ENCODE results near the gene AEBP2. TPM values are rescaled to one million over a fixed set of nuclear protein-coding genes. Genes with fewer than 3 reads are reported as not detected.

The AEBP2 gene
- total RNA-seq, 1 donor from 2014 or later, result 8.9 TPM

DNA sequence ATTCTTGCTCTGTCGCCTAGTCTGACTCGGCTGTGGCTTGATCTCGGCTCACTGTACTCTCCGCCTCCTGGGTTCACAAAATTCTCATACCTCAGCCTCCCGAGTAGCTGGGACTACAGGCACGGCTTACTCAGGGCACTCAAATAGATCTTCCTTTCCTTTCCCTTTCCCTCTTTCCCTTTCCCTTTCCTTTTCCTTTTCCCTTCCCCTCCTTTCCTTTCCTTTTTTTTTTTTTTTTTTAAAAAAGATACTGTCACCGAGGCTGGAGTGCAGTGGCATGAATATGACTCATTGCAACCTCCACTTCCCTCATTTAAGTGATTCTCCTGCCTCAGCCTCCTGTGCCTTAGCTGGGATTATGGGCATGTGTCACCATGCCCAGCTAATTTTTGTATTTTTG lies 86.0 kb downstream of the AEBP2 start:
- DNase-seq (ENCODE audit: low read depth), result no peak
- H3K4me3 ChIP-seq (ENCODE audit: low read depth, low read length), result no peak overlapping the region
- TF ChIP-seq, protein P1, sequence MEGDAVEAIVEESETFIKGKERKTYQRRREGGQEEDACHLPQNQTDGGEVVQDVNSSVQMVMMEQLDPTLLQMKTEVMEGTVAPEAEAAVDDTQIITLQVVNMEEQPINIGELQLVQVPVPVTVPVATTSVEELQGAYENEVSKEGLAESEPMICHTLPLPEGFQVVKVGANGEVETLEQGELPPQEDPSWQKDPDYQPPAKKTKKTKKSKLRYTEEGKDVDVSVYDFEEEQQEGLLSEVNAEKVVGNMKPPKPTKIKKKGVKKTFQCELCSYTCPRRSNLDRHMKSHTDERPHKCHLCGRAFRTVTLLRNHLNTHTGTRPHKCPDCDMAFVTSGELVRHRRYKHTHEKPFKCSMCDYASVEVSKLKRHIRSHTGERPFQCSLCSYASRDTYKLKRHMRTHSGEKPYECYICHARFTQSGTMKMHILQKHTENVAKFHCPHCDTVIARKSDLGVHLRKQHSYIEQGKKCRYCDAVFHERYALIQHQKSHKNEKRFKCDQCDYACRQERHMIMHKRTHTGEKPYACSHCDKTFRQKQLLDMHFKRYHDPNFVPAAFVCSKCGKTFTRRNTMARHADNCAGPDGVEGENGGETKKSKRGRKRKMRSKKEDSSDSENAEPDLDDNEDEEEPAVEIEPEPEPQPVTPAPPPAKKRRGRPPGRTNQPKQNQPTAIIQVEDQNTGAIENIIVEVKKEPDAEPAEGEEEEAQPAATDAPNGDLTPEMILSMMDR (conservative IDR thresholded peaks at IDR 0.05; ENCODE audit: low read depth, low read length), result no peak

DNA sequence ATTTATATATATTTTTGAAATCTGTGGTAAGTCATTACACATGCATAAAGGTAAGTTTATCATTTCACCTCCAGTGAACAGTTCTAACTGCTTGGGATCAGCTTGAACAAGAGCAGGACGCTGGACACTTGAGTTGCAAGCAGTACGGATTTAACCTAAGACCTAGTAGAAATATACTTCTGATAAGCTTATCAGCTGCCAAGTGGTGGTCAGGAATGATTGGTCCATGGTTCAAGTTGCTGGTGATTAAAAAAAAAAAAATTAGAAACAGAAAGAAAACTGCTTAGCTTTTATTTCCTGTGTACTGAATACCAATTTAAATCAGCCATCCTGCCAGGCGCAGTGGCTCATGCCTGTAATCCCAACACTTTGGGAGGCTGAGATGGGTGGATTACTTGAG lies 88.6 kb downstream of the AEBP2 start:
- H3K4me3 ChIP-seq (ENCODE audit: low read depth, low read length), result no peak overlapping the region
- no peak for DNase-seq (ENCODE audit: low read depth)
- TF ChIP-seq, protein P1 (conservative IDR thresholded peaks at IDR 0.05; ENCODE audit: low read depth, low read length), result no peak

DNA sequence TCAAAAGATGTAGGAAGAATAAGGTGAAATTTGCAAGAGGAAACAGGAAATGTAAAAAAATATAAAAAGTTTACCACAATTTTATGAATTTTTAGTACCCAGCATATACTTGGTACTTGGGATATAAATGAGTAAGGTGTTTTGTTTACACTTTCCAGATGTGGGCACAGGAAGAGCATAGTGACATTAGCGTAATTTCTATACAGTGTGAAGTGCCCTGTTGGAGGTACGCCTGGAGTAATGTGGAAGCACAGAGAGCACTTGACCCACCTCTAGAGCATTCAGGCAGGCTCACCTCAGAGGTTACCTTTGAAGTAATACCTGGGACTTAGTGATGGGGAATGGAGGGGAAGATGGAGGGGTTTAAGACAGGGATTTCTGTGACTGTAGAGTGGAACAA lies 89.5 kb downstream of the AEBP2 start:
- TF ChIP-seq, protein P1 (conservative IDR thresholded peaks at IDR 0.05; ENCODE audit: low read depth, low read length), result no peak
- no peak overlapping the region for H3K4me3 ChIP-seq (ENCODE audit: low read depth, low read length)
- no peak for DNase-seq (ENCODE audit: low read depth)

DNA sequence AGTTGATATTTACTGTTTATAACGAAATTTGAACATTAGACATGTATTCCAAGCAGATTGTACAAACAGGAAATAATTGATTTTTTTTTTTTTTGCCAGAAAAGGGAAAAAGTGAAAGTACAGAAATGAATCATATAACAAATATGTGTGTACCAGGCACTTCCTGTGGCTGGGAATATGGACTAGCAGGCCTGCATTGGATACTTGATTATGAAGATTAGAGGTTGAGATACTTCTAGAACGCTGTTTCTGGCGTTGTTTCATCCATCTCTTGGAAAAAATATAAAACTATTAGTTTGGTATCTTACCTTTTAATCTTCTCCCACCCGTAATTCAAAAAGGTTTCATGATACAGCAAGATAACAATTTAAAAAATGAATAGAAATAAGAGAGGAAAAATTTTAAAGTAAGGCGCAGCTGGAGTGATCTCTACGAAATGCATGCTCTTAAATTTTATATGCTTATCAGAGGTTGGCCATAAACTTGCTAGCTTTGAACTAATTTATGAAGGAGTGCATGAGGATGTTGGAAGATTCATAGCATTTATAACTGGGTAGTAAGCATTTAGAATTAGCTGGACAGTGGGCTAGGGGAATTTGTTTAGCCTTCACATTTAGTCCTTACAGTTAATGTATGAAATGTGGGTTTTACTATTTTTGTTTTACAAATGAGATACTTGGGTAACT lies 90.8 kb downstream of the AEBP2 start:
- no peak for DNase-seq (ENCODE audit: low read depth)
- TF ChIP-seq, protein P1 (conservative IDR thresholded peaks at IDR 0.05; ENCODE audit: low read depth, low read length), result no peak
- H3K4me3 ChIP-seq (ENCODE audit: low read depth, low read length), result no peak overlapping the region

DNA sequence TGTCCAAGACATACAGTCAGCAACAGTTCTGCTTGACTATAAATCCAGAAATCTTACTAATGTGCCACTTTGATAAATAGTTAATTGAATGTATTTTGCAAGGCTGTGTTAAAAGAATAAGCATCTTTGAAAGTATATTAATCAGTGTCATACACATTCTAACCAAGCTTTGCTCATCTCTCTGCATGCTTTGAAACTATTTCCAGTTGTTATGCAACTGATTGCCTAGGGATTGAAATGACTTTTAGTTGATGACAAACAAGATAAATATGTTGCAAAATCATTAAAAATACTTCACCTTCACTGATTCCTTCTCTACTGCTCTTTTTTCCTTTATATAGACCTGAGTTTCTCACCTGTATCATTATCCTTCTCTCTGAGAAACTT lies 91.3 kb downstream of the AEBP2 start:
- TF ChIP-seq, protein P1 (conservative IDR thresholded peaks at IDR 0.05; ENCODE audit: low read depth, low read length), result no peak
- no peak for DNase-seq (ENCODE audit: low read depth)
- no peak overlapping the region for H3K4me3 ChIP-seq (ENCODE audit: low read depth, low read length)

DNA sequence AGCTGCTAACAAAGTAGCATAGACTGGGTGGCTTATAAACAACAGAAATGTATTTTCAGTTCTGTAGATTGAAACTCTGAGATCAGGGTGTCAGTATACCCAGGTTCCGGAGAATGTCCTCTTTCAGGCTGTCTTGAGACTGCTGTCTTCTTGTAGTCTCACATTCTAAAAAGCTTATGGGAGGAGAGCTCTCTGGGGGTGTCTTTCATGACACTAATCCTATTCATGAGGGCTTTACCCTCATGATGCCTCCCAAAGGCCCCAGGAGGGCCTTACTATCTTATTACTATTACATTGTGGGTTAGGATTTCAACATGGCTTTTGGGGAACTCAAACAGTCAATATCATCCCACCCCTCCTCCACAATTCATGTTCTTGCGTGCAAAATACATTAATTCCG lies 94.3 kb downstream of the AEBP2 start:
- no peak overlapping the region for H3K4me3 ChIP-seq (ENCODE audit: low read depth, low read length)
- DNase-seq (ENCODE audit: low read depth), result no peak
- TF ChIP-seq, protein P1 (conservative IDR thresholded peaks at IDR 0.05; ENCODE audit: low read depth, low read length), result no peak

DNA sequence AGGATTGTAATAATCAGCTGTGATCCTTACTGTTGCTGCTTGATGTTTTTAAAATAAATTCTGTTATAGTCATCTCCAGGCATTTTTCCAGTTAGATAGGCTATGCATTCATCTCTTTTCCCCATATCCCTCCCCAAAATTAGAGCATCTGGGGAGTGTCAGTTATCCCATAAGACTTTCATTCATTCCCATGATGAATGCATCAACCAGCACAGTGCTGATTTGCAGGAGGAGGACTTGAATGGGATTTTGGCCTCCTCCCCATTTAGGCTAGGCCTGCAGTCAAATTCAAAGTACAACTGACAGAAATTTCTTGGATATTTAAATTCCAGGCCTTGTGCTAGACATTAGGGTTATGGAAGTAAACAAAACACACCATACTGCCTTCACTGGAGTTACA lies 99.8 kb downstream of the AEBP2 start:
- DNase-seq (ENCODE audit: low read depth), result no peak
- H3K4me3 ChIP-seq (ENCODE audit: low read depth, low read length), result no peak overlapping the region
- TF ChIP-seq, protein P1 (conservative IDR thresholded peaks at IDR 0.05; ENCODE audit: low read depth, low read length), result no peak

Measured in epithelial cell of proximal tubule (primary cell).